WTC11 (cell line): ENCODE measurements around the gene XAB2. TPM values are rescaled to one million over a fixed set of nuclear protein-coding genes. Genes with fewer than 3 reads are reported as not detected.

Experiments
- ATAC-seq: fragments of 200-7000 bp; cut with Tn5 transposase; 2 replicates; pipeline ENCODE4 v1.10.0; 2021; ENCODE audit warnings: mild to moderate bottlenecking, moderate library complexity
- CTCF ChIA-PET: fragments of 300-600 bp; sonication (Branson Sonifier 250); formaldehyde crosslinking; loops from one replicate; lab custom pipeline; 2021; ENCODE audit warnings: antibody characterized with exemption; lab: Charles Lee
- POLR2A ChIA-PET: fragments of 350-600 bp; sonication (Branson Sonifier 250); formaldehyde crosslinking; loops from one replicate; lab custom pipeline; 2021; ENCODE audit warnings: antibody characterized with exemption; lab: Charles Lee
- DNase-seq: peaks from one replicate; pipeline ENCODE4 v3.0.0; 2021; ENCODE audit warnings: low spot score
- H3K27ac Mint-ChIP-seq: 2 replicates; pipeline ENCODE4 v1.8.0; 2021; ENCODE audit warnings: mixed read lengths
- H3K27me3 Mint-ChIP-seq: 2 replicates; pipeline ENCODE4 v1.8.0; 2021; ENCODE audit warnings: low read depth, mild to moderate bottlenecking, moderate library complexity, mixed read lengths
- H3K36me3 Mint-ChIP-seq: 2 replicates; pipeline ENCODE4 v1.8.0; 2021; ENCODE audit warnings: mixed read lengths
- H3K4me1 Mint-ChIP-seq: 2 replicates; pipeline ENCODE4 v1.8.0; 2022; ENCODE audit warnings: mixed read lengths
- H3K4me3 Mint-ChIP-seq: 2 replicates; pipeline ENCODE4 v1.8.0; 2021; ENCODE audit warnings: mild to moderate bottlenecking, moderate library complexity, mixed read lengths
- H3K9me3 Mint-ChIP-seq: 2 replicates; pipeline ENCODE4 v1.8.0; 2021; ENCODE audit warnings: mixed read lengths
- CREM ChIP-seq: sonication (generic); formaldehyde crosslinking; IDR thresholded peaks from 2 replicates; pipeline ENCODE4 v1.8.1; 2022; ENCODE audit warnings: mild to moderate bottlenecking, missing genetic modification reagents, moderate library complexity
- ELF4 ChIP-seq: sonication (generic); formaldehyde crosslinking; IDR thresholded peaks from 2 replicates; pipeline ENCODE4 v1.8.1; 2022; ENCODE audit warnings: low read depth, mild to moderate bottlenecking, moderate library complexity, missing genetic modification reagents
- EMX1 ChIP-seq: fragments of 250-450 bp; sonication (Bioruptor Pico); IDR thresholded peaks from 2 replicates; pipeline ENCODE4 v1.8.0; 2021; ENCODE audit warnings: mild to moderate bottlenecking
- ESRRA ChIP-seq: sonication (generic); formaldehyde crosslinking; IDR thresholded peaks from 2 replicates; pipeline ENCODE4 v1.8.1; 2022; ENCODE audit warnings: mild to moderate bottlenecking, missing genetic modification reagents, borderline replicate concordance
- FOXK1 ChIP-seq: sonication (generic); formaldehyde crosslinking; IDR thresholded peaks from 2 replicates; pipeline ENCODE4 v1.8.0; 2022; ENCODE audit warnings: mild to moderate bottlenecking, moderate library complexity, missing genetic modification reagents
- GTF2I ChIP-seq: fragments of 250-450 bp; sonication (Bioruptor Pico); conservative IDR thresholded peaks from 2 replicates; pipeline ENCODE4 v1.4.0; 2021; ENCODE audit warnings: mild to moderate bottlenecking
- JUN ChIP-seq: sonication (generic); formaldehyde crosslinking; IDR thresholded peaks from 2 replicates; pipeline ENCODE4 v1.8.0; 2023; ENCODE audit warnings: mild to moderate bottlenecking, missing genetic modification reagents
- KAT7 ChIP-seq: sonication (generic); formaldehyde crosslinking; IDR thresholded peaks from 2 replicates; pipeline ENCODE4 v1.8.1; 2023; ENCODE audit warnings: missing genetic modification reagents, mild to moderate bottlenecking, borderline replicate concordance
- RORB ChIP-seq: fragments of 250-450 bp; sonication (Bioruptor Pico); IDR thresholded peaks from 2 replicates; pipeline ENCODE4 v1.9.0; 2021; ENCODE audit warnings: mild to moderate bottlenecking
- SMAD4 ChIP-seq: sonication (generic); formaldehyde crosslinking; IDR thresholded peaks from 2 replicates; pipeline ENCODE4 v1.8.0; 2022; ENCODE audit warnings: mild to moderate bottlenecking, missing genetic modification reagents
- TCF7 ChIP-seq: sonication (generic); formaldehyde crosslinking; IDR thresholded peaks from 2 replicates; pipeline ENCODE4 v1.8.0; 2022; ENCODE audit warnings: mild to moderate bottlenecking, low read depth, missing genetic modification reagents, moderate library complexity
- ZNF138 ChIP-seq: sonication (generic); formaldehyde crosslinking; conservative IDR thresholded peaks from 2 replicates; pipeline ENCODE4 v1.8.1; 2022; ENCODE audit warnings: mild to moderate bottlenecking, moderate library complexity, missing genetic modification reagents
- ZNF416 ChIP-seq: fragments of 250-450 bp; sonication (Bioruptor Pico); IDR thresholded peaks from 2 replicates; pipeline ENCODE4 v1.9.0; 2021; ENCODE audit warnings: mild to moderate bottlenecking, inconsistent platforms
- total RNA-seq: library from RNA; stranded (reverse); gene quantifications from 3 replicates; pipeline ENCODE4 v1.2.3, GENCODE V29; 2021
- TF ChIP-seq, protein P1 (sequence below): fragments of 250-450 bp; sonication (Bioruptor Pico); IDR thresholded peaks from 2 replicates; pipeline ENCODE4 v1.9.0; 2021; ENCODE audit warnings: mild to moderate bottlenecking, borderline replicate concordance
- TF ChIP-seq, protein P2 (sequence below): sonication (generic); formaldehyde crosslinking; IDR thresholded peaks from 2 replicates; pipeline ENCODE4 v1.8.1; 2022; ENCODE audit warnings: mild to moderate bottlenecking, moderate library complexity, missing genetic modification reagents
- TF ChIP-seq, protein P3 (sequence below): sonication (generic); formaldehyde crosslinking; conservative IDR thresholded peaks from 2 replicates; pipeline ENCODE4 v1.8.1; 2022; ENCODE audit warnings: mild to moderate bottlenecking, missing genetic modification reagents
- TF ChIP-seq, protein P4 (sequence below): sonication (generic); formaldehyde crosslinking; IDR thresholded peaks from 2 replicates; pipeline ENCODE4 v1.8.0; 2022; ENCODE audit warnings: mild to moderate bottlenecking, missing genetic modification reagents
- TF ChIP-seq, protein P5 (sequence below): sonication (generic); formaldehyde crosslinking; IDR thresholded peaks from 2 replicates; pipeline ENCODE4 v1.8.1; 2023; ENCODE audit warnings: mild to moderate bottlenecking, missing genetic modification reagents, moderate library complexity
- TF ChIP-seq, protein P6 (sequence below): sonication (generic); formaldehyde crosslinking; IDR thresholded peaks from 2 replicates; pipeline ENCODE4 v1.8.0; 2022; ENCODE audit warnings: missing genetic modification reagents
- TF ChIP-seq, protein P7 (sequence below): sonication (generic); formaldehyde crosslinking; IDR thresholded peaks from 2 replicates; pipeline ENCODE4 v1.8.0; 2022; ENCODE audit warnings: mild to moderate bottlenecking, missing genetic modification reagents

The XAB2 gene
- total RNA-seq, 1 experiment from 2014 or later: 65.7 TPM

DNA sequence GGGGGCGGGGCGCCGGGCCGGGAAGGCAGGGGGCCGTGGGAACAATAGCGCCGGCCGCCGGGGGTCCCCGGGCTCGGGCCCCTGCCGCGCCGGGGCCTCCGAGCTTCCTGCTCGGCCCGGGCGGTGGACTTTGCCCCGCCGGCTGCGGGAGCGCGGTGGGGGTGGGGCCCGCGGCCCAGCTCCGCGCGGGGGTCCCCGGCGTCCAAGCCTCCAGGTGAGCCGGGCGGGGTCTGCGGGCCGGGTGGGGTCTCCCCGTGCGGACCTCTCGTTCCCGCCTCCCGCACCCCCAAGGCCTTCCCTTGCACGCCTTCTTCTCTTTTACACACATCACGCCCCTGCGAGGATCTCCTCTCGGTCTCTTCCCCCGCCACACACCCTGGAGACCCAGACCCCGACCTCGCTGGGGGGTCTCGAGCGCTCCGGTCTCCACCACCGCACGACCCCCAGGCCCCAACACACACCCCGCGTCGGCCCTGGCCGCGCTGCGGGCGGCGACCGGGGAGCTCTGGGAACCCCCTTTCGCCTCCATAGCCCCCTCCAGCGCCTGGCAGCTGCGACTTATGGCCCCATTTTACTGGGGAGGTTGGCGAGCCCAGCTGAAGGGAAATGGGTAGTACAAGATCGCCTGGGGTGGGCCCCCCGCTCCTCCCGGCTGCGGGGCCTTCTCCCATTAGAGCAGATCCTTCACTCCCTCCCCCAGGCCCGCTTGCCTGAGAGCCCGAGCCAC lies 33.0 kb downstream of the XAB2 start:
- POLR2A ChIA-PET: interaction anchor here (1.4 kb wide), 1 partner anchor 9 kb away, joined by 3 read pairs; no protein-coding TSS in a partner anchor
- TF ChIP-seq ESRRA (CRISPR knock-in tag) (no peak), ELF4 (CRISPR knock-in tag) (no peak), ZNF416 (no peak), RORB (CRISPR knock-in tag) (no peak), FOXK1 (no peak), ZNF138 (no peak), SMAD4 (no peak), JUN (CRISPR knock-in tag) (no peak), GTF2I (CRISPR knock-in tag) (no peak), EMX1 (CRISPR knock-in tag) (no peak), TCF7 (CRISPR knock-in tag) (no peak), KAT7 (no peak), CREM (CRISPR knock-in tag) (no peak)
- TF ChIP-seq, protein P1, sequence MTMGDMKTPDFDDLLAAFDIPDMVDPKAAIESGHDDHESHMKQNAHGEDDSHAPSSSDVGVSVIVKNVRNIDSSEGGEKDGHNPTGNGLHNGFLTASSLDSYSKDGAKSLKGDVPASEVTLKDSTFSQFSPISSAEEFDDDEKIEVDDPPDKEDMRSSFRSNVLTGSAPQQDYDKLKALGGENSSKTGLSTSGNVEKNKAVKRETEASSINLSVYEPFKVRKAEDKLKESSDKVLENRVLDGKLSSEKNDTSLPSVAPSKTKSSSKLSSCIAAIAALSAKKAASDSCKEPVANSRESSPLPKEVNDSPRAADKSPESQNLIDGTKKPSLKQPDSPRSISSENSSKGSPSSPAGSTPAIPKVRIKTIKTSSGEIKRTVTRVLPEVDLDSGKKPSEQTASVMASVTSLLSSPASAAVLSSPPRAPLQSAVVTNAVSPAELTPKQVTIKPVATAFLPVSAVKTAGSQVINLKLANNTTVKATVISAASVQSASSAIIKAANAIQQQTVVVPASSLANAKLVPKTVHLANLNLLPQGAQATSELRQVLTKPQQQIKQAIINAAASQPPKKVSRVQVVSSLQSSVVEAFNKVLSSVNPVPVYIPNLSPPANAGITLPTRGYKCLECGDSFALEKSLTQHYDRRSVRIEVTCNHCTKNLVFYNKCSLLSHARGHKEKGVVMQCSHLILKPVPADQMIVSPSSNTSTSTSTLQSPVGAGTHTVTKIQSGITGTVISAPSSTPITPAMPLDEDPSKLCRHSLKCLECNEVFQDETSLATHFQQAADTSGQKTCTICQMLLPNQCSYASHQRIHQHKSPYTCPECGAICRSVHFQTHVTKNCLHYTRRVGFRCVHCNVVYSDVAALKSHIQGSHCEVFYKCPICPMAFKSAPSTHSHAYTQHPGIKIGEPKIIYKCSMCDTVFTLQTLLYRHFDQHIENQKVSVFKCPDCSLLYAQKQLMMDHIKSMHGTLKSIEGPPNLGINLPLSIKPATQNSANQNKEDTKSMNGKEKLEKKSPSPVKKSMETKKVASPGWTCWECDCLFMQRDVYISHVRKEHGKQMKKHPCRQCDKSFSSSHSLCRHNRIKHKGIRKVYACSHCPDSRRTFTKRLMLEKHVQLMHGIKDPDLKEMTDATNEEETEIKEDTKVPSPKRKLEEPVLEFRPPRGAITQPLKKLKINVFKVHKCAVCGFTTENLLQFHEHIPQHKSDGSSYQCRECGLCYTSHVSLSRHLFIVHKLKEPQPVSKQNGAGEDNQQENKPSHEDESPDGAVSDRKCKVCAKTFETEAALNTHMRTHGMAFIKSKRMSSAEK (CRISPR knock-in tag): no peak
- TF ChIP-seq, protein P2, sequence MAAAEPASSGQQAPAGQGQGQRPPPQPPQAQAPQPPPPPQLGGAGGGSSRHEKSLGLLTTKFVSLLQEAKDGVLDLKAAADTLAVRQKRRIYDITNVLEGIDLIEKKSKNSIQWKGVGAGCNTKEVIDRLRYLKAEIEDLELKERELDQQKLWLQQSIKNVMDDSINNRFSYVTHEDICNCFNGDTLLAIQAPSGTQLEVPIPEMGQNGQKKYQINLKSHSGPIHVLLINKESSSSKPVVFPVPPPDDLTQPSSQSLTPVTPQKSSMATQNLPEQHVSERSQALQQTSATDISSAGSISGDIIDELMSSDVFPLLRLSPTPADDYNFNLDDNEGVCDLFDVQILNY: no peak
- TF ChIP-seq, protein P3, sequence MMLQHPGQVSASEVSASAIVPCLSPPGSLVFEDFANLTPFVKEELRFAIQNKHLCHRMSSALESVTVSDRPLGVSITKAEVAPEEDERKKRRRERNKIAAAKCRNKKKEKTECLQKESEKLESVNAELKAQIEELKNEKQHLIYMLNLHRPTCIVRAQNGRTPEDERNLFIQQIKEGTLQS: no peak
- TF ChIP-seq, protein P4, sequence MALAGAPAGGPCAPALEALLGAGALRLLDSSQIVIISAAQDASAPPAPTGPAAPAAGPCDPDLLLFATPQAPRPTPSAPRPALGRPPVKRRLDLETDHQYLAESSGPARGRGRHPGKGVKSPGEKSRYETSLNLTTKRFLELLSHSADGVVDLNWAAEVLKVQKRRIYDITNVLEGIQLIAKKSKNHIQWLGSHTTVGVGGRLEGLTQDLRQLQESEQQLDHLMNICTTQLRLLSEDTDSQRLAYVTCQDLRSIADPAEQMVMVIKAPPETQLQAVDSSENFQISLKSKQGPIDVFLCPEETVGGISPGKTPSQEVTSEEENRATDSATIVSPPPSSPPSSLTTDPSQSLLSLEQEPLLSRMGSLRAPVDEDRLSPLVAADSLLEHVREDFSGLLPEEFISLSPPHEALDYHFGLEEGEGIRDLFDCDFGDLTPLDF (CRISPR knock-in tag): no peak
- TF ChIP-seq, protein P5, sequence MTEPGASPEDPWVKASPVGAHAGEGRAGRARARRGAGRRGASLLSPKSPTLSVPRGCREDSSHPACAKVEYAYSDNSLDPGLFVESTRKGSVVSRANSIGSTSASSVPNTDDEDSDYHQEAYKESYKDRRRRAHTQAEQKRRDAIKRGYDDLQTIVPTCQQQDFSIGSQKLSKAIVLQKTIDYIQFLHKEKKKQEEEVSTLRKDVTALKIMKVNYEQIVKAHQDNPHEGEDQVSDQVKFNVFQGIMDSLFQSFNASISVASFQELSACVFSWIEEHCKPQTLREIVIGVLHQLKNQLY (CRISPR knock-in tag): no peak
- TF ChIP-seq, protein P6, sequence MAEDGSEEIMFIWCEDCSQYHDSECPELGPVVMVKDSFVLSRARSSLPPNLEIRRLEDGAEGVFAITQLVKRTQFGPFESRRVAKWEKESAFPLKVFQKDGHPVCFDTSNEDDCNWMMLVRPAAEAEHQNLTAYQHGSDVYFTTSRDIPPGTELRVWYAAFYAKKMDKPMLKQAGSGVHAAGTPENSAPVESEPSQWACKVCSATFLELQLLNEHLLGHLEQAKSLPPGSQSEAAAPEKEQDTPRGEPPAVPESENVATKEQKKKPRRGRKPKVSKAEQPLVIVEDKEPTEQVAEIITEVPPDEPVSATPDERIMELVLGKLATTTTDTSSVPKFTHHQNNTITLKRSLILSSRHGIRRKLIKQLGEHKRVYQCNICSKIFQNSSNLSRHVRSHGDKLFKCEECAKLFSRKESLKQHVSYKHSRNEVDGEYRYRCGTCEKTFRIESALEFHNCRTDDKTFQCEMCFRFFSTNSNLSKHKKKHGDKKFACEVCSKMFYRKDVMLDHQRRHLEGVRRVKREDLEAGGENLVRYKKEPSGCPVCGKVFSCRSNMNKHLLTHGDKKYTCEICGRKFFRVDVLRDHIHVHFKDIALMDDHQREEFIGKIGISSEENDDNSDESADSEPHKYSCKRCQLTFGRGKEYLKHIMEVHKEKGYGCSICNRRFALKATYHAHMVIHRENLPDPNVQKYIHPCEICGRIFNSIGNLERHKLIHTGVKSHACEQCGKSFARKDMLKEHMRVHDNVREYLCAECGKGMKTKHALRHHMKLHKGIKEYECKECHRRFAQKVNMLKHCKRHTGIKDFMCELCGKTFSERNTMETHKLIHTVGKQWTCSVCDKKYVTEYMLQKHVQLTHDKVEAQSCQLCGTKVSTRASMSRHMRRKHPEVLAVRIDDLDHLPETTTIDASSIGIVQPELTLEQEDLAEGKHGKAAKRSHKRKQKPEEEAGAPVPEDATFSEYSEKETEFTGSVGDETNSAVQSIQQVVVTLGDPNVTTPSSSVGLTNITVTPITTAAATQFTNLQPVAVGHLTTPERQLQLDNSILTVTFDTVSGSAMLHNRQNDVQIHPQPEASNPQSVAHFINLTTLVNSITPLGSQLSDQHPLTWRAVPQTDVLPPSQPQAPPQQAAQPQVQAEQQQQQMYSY: no peak
- TF ChIP-seq, protein P7, sequence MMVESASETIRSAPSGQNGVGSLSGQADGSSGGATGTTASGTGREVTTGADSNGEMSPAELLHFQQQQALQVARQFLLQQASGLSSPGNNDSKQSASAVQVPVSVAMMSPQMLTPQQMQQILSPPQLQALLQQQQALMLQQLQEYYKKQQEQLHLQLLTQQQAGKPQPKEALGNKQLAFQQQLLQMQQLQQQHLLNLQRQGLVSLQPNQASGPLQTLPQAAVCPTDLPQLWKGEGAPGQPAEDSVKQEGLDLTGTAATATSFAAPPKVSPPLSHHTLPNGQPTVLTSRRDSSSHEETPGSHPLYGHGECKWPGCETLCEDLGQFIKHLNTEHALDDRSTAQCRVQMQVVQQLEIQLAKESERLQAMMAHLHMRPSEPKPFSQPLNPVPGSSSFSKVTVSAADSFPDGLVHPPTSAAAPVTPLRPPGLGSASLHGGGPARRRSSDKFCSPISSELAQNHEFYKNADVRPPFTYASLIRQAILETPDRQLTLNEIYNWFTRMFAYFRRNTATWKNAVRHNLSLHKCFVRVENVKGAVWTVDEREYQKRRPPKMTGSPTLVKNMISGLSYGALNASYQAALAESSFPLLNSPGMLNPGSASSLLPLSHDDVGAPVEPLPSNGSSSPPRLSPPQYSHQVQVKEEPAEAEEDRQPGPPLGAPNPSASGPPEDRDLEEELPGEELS (CRISPR knock-in tag): no peak
- H3K9me3 Mint-ChIP-seq: no peaks in the 10 kb centered on the region
- CTCF ChIA-PET: interaction anchor here (0.7 to 4.9 kb wide), 12 partner anchors 9 to 494 kb away, joined by 3 to 85 read pairs (median 4); partner anchors contain the start of genes PET100, STXBP2, TRAPPC5 and XAB2
- no peak overlapping the region for H3K27ac Mint-ChIP-seq
- H3K36me3 Mint-ChIP-seq: peaks cover 3% of the 10 kb centered on the region; the same call in 1 of the 2 replicates
- DNase-seq (no peak), ATAC-seq (no peak)
- H3K4me3 Mint-ChIP-seq: peak overlapping the region; percentile 79
- peaks cover 17% of the 10 kb centered on the region for H3K4me1 Mint-ChIP-seq
- H3K27me3 Mint-ChIP-seq: peaks cover 17% of the 10 kb centered on the region
